C4-2B (cell line): ENCODE data around the gene DCDC2C.

ENCODE experiments used
- H3K27ac ChIP-seq: fragments of 450-650 bp; 2 replicates; pipeline ENCODE4 v1.5.1; 2017
- ZFX ChIP-seq: fragments of 450-650 bp; IDR thresholded peaks from 2 replicates; pipeline ENCODE4 v1.6.1; 2017
- TF ChIP-seq, protein P1 (sequence below): fragments of 450-650 bp; conservative IDR thresholded peaks from 2 replicates; pipeline ENCODE4 v1.5.1; 2017; ENCODE audit warnings: mild to moderate bottlenecking

Gene DCDC2C

DNA sequence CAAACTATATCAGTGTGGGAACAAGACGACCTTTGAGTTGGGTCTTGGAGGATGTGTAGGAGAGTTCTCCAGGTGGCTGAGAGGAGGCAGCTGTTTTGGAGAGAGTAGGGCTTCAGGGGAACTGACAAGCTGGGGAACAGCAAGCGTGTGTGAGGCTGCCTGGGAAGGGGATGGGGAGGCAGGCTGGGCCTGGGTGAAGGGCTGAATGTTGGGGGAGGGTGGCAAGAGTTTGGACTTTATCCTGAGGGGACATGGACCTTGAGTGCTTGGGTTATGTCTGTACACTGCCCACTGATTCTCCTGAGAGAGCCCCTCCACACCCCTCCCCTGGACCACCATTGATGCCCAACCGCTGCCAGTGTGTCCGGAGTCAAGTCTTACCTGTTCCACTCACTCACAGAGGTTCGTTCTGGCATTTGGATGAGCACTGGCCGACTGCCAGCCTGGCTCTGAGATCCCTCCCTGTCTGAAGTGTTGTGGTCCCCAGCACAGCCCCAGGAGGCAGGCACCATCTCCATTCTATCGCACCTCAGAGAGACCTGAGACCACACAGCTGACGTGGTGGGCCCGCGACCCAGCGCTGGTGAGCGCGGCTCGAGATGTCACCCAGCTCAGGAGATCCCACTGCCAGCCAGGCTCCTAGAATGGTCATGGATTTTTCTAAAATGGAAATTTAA is 59.5 kb downstream of the DCDC2C start:
- no peak for TF ChIP-seq ZFX
- TF ChIP-seq, protein P1, sequence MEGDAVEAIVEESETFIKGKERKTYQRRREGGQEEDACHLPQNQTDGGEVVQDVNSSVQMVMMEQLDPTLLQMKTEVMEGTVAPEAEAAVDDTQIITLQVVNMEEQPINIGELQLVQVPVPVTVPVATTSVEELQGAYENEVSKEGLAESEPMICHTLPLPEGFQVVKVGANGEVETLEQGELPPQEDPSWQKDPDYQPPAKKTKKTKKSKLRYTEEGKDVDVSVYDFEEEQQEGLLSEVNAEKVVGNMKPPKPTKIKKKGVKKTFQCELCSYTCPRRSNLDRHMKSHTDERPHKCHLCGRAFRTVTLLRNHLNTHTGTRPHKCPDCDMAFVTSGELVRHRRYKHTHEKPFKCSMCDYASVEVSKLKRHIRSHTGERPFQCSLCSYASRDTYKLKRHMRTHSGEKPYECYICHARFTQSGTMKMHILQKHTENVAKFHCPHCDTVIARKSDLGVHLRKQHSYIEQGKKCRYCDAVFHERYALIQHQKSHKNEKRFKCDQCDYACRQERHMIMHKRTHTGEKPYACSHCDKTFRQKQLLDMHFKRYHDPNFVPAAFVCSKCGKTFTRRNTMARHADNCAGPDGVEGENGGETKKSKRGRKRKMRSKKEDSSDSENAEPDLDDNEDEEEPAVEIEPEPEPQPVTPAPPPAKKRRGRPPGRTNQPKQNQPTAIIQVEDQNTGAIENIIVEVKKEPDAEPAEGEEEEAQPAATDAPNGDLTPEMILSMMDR = no peak
- no peak overlapping the region for H3K27ac ChIP-seq

DNA sequence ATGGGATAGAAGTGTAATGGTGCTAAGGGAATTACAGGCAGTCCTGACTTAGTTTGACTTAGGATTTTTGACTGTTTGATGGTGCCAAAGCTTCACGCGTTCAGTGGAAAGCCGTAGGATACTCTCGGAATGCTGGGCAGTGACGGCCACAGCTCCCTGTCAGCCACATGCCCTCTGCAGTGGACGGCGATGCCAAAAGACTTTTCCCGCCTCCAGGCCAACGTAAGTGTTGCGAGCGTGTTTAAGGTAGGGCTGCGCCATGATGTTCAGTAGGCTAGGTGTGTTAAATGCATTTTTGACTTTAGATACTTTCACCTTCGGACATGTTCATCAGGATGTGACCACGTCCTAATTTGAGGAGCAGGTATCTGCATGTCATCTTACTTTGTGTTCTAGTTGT is 63.4 kb downstream of the DCDC2C start:
- no peak overlapping the region for H3K27ac ChIP-seq
- TF ChIP-seq, protein P1 = no peak

DNA sequence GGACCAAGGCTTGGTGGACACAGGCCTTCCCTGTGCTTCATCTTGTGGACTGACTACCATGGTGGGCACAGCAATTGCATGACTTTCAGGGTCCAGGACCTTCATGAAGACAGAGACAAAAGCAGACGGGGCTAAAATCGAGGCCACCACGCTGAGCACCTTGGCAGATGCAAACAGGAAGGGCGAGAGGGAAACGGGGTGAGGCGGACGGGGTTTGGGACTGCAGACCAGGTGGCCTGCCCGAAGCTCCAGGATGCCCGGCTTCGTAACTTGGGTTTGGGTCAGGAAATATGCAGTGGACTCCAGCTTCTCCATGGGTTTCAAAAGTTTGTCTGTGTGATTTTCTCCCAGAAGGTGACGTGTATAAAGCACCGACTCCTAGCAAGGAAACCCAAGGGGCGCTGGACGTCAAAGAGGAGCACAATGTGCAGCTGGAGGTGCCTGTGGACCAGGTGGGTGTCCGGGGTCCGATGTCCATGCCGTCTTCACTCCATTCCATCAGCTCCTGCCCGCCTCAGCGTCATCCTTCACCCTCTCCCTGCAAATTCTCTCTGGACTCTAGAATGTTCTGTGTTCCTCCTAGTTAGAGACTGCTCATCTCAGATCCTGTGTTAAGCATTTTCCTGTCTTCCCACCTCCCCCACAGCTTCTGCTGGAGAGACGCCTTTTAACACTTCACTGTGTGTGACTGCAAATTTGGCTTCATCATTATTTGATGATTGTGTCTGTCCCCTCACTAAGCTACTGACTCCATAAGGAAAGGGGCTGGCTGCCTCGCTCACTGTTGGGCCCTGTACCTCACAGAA is 65.8 kb downstream of the DCDC2C start:
- H3K27ac ChIP-seq = no peak overlapping the region
- no peak for TF ChIP-seq ZFX
- TF ChIP-seq, protein P1 = no peak

DNA sequence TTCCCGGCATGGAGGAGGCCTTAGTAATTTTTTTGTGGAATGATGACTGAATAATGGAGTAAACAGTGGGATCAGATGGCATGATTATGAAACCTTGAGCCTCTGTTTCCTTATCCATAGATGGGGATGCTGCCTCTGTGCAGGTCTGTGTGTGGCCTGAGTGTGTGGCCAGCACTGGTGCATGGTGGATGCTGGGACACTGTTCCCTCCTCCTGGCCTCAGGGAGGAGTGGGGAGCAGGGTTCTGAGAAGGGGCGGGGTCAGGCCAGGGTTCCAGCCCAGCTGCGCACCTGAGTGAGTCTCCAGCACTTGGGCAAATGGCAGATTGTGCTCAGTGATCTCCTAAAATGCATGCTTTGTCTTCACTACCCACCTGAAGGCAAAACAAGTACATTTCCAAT is 66.4 kb downstream of the DCDC2C start:
- TF ChIP-seq ZFX = no peak
- TF ChIP-seq, protein P1 = no peak
- H3K27ac ChIP-seq = no peak overlapping the region

DNA sequence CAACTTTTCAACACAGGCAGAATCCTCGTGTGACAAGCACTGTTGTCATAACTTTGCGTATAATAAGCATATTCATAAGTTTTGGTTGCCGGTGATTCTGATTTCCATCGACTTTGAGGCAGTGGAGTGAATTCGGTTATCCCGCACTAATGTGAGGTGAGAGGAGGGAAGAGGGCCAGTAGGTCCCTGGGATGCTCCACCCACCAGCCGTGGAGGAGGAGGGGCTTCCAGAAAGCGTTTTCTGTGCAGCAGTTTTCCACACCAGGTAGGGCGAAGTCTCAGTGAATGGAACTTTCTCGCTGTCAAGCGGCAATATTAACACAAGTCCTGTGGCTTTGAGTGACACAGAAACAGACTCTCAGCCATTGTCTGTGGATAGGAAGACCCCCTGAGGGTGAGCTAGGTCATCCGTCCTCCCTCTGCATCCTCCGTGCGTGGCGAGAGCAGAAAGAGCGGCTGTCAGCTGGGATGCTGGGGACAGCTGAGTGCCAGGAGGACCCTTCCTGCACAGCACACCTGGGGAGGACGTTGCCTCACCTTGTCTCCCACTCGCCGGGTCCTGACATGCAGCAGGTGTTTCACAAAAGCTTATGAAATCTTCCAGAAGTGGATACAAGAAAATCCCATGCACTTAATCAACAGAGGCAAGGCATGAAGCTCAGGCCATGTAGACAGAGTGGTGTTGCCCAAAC is 67.5 kb downstream of the DCDC2C start:
- TF ChIP-seq ZFX = no peak
- TF ChIP-seq, protein P1 = no peak

DNA sequence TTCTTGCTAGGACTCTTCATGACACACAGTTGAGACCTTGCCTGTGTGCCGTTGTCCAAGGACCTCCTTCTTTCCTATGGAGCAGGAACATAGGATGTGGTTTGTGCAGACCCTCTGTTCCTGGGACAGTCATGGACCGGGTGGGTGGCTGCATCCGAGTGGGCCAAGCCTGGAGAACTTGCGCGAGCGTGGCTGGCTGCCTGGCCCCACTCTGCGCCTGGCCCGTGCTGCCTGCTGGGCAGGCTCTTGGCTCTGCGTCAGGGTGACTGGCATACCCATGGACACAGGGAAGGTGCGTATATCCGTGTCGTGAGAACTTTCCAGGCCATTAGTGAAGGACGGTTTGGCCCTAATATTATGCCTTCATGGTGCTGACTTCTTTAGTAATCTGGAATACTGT is 68.2 kb downstream of the DCDC2C start:
- no peak overlapping the region for H3K27ac ChIP-seq
- TF ChIP-seq ZFX = no peak
- TF ChIP-seq, protein P1 = no peak

More for the DNA sequence above, 67.5 kb downstream of the DCDC2C start:
- no peak overlapping the region for H3K27ac ChIP-seq

DNA sequence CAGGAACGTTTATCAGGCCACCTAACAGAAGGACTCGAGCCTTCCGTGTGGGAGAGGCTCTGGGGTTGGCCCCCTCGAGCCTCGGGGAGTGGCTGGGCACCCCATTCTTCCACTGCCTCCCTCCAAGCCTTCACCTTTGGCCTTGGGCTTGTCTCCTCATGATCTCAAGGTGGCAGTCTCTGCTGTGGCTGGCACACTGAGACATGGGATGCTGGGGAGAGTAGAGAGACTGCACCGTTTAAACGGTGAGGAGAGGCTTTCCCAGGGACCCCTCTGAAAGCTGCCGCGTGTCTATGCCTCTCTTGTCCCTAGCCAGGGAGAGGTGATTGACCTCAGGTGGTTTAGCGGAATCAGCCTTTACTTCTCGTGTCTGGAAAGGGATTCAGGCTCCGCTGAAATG is 71.0 kb downstream of the DCDC2C start:
- TF ChIP-seq ZFX = no peak
- TF ChIP-seq, protein P1 = no peak
- no peak overlapping the region for H3K27ac ChIP-seq
